BE2C (cell line): Measurements from ENCODE around the gene SAE1.
"Not testable (repeated sequence)": the region's sequence is repeated elsewhere in the genome, so short reads cannot be mapped to it uniquely, and the experiment has no call there.

Experiments used
- DNase-seq: peaks from one replicate; pipeline ENCODE4 v3.0.0-alpha.2; 2020
- H3K27me3 ChIP-seq: fragments of 250-450 bp; sonication (Bioruptor Pico); 2 replicates; pipeline ENCODE4 v1.5.1; 2020; ENCODE audit warnings: mild to moderate bottlenecking
- H3K36me3 ChIP-seq: fragments of 250-450 bp; sonication (Bioruptor Pico); 2 replicates; pipeline ENCODE4 v1.5.1; 2020; ENCODE audit warnings: mild to moderate bottlenecking
- H3K4me1 ChIP-seq: fragments of 250-450 bp; sonication (Bioruptor Pico); 2 replicates; pipeline ENCODE4 v1.5.1; 2020
- H3K4me3 ChIP-seq: 2 replicates; pipeline ENCODE4 v1.5.1; 2011; ENCODE audit warnings: low read depth, low read length
- H3K9me3 ChIP-seq: fragments of 250-450 bp; sonication (Bioruptor Pico); 2 replicates; pipeline ENCODE4 v1.5.1; 2020
- CTCF ChIP-seq: IDR thresholded peaks from 2 replicates; pipeline ENCODE4 v1.5.1; 2012; ENCODE audit warnings: mild to moderate bottlenecking, low read depth, low read length

Gene SAE1

GRCh38 chr19:47097396-47098201 lies 33.0 kb upstream of the SAE1 start:
- Histone ChIP-seq H3K27me3 (no peaks in the 10 kb centered on the region), H3K4me1 (peaks cover 13% of the 10 kb centered on the region), H3K4me3 (no peak overlapping the region), H3K9me3 (no peaks in the 10 kb centered on the region), H3K36me3 (peaks cover 44% of the 10 kb centered on the region)
- no peak for TF ChIP-seq CTCF
- DNase-seq = peak; percentile 41

DNA sequence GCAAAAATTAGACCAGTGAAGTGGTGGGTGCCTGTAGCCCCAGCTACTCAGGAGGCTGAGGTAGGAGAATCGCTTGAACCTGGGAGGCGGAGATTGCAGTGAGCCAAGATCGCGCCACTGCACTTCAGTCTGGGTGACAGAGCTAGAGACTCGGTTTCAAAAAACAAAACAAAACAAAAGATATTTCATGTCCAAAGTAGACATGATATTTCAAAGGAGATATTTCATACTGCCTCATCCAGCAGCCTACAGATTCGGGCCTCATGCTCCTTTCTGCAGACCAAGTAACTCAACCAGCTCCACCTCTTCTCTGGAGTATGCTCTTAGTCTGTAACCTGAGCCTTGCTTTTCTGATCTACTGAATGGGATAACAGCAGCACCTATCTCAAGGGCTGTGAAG lies 32.0 kb upstream of the SAE1 start:
- H3K36me3 ChIP-seq = peaks cover 36% of the 10 kb centered on the region
- H3K4me3 ChIP-seq = no peak overlapping the region
- no peak for TF ChIP-seq CTCF
- no peaks in the 10 kb centered on the region for H3K9me3 ChIP-seq
- H3K4me1 ChIP-seq = peaks cover 13% of the 10 kb centered on the region
- no peaks in the 10 kb centered on the region for H3K27me3 ChIP-seq
- no peak for DNase-seq

DNA sequence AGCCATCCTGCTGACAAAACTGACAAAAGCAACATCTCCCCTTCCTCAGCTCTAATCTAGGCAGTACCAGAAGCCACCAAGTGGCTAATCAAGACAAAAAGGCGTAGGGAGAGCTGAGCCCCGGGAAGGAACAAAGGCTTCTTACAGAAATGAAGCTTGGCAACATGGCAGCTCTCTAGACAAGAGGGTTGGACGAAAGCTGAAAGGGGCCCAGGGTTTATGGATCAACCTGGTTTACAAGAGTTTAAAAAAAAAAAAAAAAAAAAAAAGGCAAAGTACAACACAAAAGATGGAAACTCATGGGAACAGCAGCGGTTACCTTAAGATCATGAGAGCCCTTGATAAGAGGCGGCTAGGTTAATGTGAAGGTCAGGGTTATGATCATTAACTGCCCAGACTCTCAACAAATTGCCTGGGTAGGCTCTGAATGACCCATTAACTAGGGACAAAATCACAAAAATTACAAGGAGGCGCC lies 31.0 kb upstream of the SAE1 start:
- no peak for DNase-seq
- TF ChIP-seq CTCF = no peak
- Histone ChIP-seq H3K9me3 (no peaks in the 10 kb centered on the region), H3K36me3 (peaks cover 26% of the 10 kb centered on the region), H3K4me3 (no peak overlapping the region), H3K27me3 (no peaks in the 10 kb centered on the region), H3K4me1 (peaks cover 13% of the 10 kb centered on the region)

DNA sequence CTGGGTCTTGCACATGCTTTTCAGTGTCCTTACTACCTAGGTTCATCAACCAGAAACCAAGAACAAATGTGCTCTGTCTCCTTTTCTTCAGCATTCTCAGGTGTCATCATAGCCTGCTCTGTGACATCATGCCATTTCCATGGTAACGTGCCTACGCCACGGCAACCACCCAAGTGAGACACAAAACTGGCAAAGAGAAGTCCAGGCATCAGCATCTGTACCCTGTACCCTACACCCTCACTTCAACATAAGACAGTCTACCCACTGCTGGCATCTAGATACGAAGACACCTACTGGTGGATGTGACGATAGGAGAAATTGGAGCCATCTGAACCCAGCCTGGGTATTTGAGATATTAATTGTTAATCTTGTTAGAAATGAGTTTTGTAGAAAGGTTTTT lies 30.3 kb upstream of the SAE1 start:
- peaks cover 24% of the 10 kb centered on the region for H3K36me3 ChIP-seq
- TF ChIP-seq CTCF = no peak
- H3K9me3 ChIP-seq = no peaks in the 10 kb centered on the region
- H3K27me3 ChIP-seq = no peaks in the 10 kb centered on the region
- H3K4me1 ChIP-seq = peaks cover 13% of the 10 kb centered on the region
- DNase-seq = no peak
- no peak overlapping the region for H3K4me3 ChIP-seq

DNA sequence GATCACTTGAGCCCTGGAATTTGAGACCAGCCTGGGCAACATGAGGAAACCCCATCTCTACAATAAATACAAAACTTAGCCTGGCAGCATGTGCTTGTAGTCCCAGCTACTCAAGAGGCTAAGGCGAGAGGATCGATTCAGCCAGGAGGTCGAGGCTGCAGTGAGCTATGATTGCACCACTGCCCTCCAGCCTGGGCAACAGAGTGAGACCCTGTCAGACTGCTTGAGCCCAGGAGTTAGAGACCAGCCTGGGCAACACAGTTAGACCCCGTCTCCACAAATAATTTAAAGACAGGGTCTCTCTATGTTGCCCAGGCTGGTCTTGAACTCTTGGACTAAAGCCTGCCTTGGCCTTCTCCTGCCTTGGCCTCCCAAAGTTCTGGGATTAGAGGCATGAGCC lies 29.5 kb upstream of the SAE1 start:
- Histone ChIP-seq H3K36me3 (peaks cover 26% of the 10 kb centered on the region), H3K4me1 (peaks cover 15% of the 10 kb centered on the region)
- H3K9me3 ChIP-seq, H3K27me3 ChIP-seq, DNase-seq, H3K4me3 ChIP-seq: not testable (repeated sequence)

DNA sequence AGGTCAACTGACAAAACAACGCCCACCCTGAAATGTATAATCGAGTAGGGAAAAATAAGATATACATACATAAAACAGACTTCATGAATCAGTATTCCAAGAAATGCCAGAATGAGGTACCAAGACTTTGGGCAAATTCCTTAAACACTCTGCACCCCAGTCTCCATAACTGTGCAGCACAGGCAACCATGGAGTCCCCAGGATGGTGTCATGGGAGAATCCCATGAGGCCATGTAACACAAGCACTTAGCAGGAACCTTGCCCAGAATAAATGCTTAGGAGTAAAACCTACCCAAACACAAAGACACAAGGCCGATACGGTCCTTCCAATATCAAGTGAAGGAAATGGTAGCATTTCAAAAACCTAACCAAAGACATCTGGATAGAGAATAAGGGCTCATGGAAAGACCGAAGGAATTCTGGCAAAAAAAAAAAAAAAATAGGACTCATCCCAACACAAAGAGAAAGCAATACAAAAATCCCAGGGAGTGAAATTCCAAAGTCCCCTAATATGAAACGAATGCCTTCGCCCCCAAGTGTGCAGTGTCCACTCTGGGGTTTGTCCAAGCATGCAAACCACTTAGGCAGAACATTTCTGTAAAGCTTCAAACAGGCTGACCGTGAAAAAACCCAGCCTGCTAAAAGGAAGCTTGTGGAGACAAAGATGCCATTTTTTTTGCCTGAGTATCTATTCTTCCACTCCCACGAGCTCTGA lies 28.1 kb upstream of the SAE1 start:
- DNase-seq = no peak
- H3K9me3 ChIP-seq = no peaks in the 10 kb centered on the region
- no peaks in the 10 kb centered on the region for H3K27me3 ChIP-seq
- no peak overlapping the region for H3K4me3 ChIP-seq
- no peak for TF ChIP-seq CTCF
- peaks cover 21% of the 10 kb centered on the region for H3K36me3 ChIP-seq
- H3K4me1 ChIP-seq = peaks cover 17% of the 10 kb centered on the region
